HepG2 (cell line): ENCODE data around the gene PACSIN1.

Experiments used
- ATF2 ChIP-seq: sonication (generic); formaldehyde crosslinking; IDR thresholded peaks from 2 replicates; pipeline ENCODE4 v1.4.0; 2020; ENCODE audit warnings: missing genetic modification reagents
- EZH2 ChIP-seq: conservative IDR thresholded peaks from 2 replicates; pipeline ENCODE4 v1.6.1; 2012; ENCODE audit warnings: mild to moderate bottlenecking, low read depth, low read length, moderate library complexity
- MXI1 ChIP-seq: IDR thresholded peaks from 3 replicates; pipeline ENCODE4 v1.6.1; 2012; ENCODE audit warnings: low read depth, low read length, inconsistent platforms, borderline replicate concordance
- NR2C2 ChIP-seq: sonication (generic); formaldehyde crosslinking; IDR thresholded peaks from 2 replicates; pipeline ENCODE4 v1.4.0; 2020; ENCODE audit warnings: missing genetic modification reagents, mild to moderate bottlenecking, moderate library complexity, borderline replicate concordance
- SRSF1 ChIP-seq: fragments of 200-400 bp; formaldehyde crosslinking; optimal IDR thresholded peaks from 2 replicates; pipeline ENCODE3; 2017; ENCODE audit warnings: mild to moderate bottlenecking, low read depth, low read length, moderate library complexity
- TBX3 ChIP-seq: fragments of 450-650 bp; IDR thresholded peaks from 2 replicates; pipeline ENCODE4 v1.6.1; 2017; ENCODE audit warnings: antibody characterized with exemption, mild to moderate bottlenecking, inconsistent platforms, borderline replicate concordance
- ZNF282 ChIP-seq: fragments of 450-650 bp; IDR thresholded peaks from 2 replicates; pipeline ENCODE4 v1.6.1; 2018; ENCODE audit not compliant: partially characterized antibody

- TF ChIP-seq MXI1 = no peak
- TF ChIP-seq NR2C2 (CRISPR knock-in tag) = no peak
- TF ChIP-seq ZNF282 = no peak
- TF ChIP-seq SRSF1 = no peak
- no peak for TF ChIP-seq TBX3
- TF ChIP-seq EZH2 = no peak
- TF ChIP-seq ATF2 (CRISPR knock-in tag) = no peak
These were observed 115.1 kb downstream of the PACSIN1 start for GRCh38 chr6:34580707-34581560.
